Cardiac septum (tissue), 1 donor: Measurements from ENCODE around the gene PCDHB11. TPM values are rescaled to one million over a fixed set of nuclear protein-coding genes. Genes with fewer than 3 reads are reported as not detected.
"Not testable (repeated sequence)": the region's sequence is repeated elsewhere in the genome, so short reads cannot be mapped to it uniquely, and the experiment has no call there.

Source experiments
- DNase-seq: peaks from one replicate; pipeline ENCODE4 v3.0.0-alpha.2; 2020; ENCODE audit warnings: low spot score
- intact Hi-C: fragments of 100-400 bp; cut with DNase I; formaldehyde crosslinking; loops from one replicate; pipeline ENCODE4 v1.14.0; 2022
- long read RNA-seq: library from polyadenylated mRNA; unstranded; transcript quantifications from one replicate; pipeline ENCODE4 v2.0.0, GENCODE V29; 2021
- total RNA-seq: library from RNA; stranded (reverse); fragmentation: NEBNext Ultra II Directional; extraction: Animal tissue kit (Norgen Biotek cat#: 25700); gene quantifications from one replicate; pipeline ENCODE4 v1.2.1, GENCODE V29; 2021
- donor health status: DM: no; HTN: no; CAD: no.

Gene PCDHB11
- 1.9 TPM for total RNA-seq
- long read RNA-seq, full-length matches to known transcripts = 1 of 1 reads
- long read RNA-seq, partial matches to known transcripts = 0 of 1 reads
- long read RNA-seq, other reads (novel, unspliced or antisense) = 0 of 1 reads

GRCh38 chr5:141199359-141200235 is at the start of gene PCDHB11:
TSS of gene PCDHB11 (plus strand) at chr5:141199627. CDS start at chr5:141199775, 148 bp downstream.
- DNase-seq = no peak
- intact Hi-C loops = no loop called here

- intact Hi-C loops = no loop called here
These were observed 49.6 kb upstream of the PCDHB11 start, which contains the start of gene PCDHB6 for GRCh38 chr5:141149812-141150211. TSS of gene PCDHB6 (plus strand) at chr5:141150057. CDS start at chr5:141150258, 201 bp downstream.

GRCh38 chr5:141150224-141150992 is 49.0 kb upstream of the PCDHB11 start:
- DNase-seq = no peak
- intact Hi-C loops = no loop called here

More at GRCh38 chr5:141149812-141150211, 49.6 kb upstream of the PCDHB11 start, which contains the start of gene PCDHB6:
- no peak for DNase-seq

GRCh38 chr5:141150993-141151325 is 48.5 kb upstream of the PCDHB11 start:
- intact Hi-C loops = no loop called here
- no peak for DNase-seq

GRCh38 chr5:141151632-141152031 is 47.8 kb upstream of the PCDHB11 start:
- DNase-seq, intact Hi-C loops: not testable (repeated sequence)

- DNase-seq = not testable (repeated sequence)
These were observed 47.3 kb upstream of the PCDHB11 start for GRCh38 chr5:141152096-141152495.

GRCh38 chr5:141155540-141156374 is 43.7 kb upstream of the PCDHB11 start:
- no peak for DNase-seq
- intact Hi-C loops = no loop called here

More at GRCh38 chr5:141152096-141152495, 47.3 kb upstream of the PCDHB11 start:
- intact Hi-C loops = not testable (repeated sequence)

- DNase-seq = not testable (repeated sequence)
These were observed 42.1 kb upstream of the PCDHB11 start for GRCh38 chr5:141157356-141157755.

GRCh38 chr5:141157901-141158300 is 41.5 kb upstream of the PCDHB11 start:
- DNase-seq, intact Hi-C loops: not testable (repeated sequence)

More at GRCh38 chr5:141157356-141157755, 42.1 kb upstream of the PCDHB11 start:
- intact Hi-C loops = not testable (repeated sequence)

GRCh38 chr5:141172381-141173204 is 26.8 kb upstream of the PCDHB11 start, which contains the start of gene PCDHB7:
TSS of gene PCDHB7 (plus strand) at chr5:141172644. CDS start at chr5:141172836, 192 bp downstream.
- no peak for DNase-seq
- intact Hi-C loops = no loop called here

- DNase-seq, intact Hi-C loops: not testable (repeated sequence)
These were observed 24.9 kb upstream of the PCDHB11 start for GRCh38 chr5:141174291-141175104.

- intact Hi-C loops = no loop called here
- DNase-seq = no peak
These were observed 23.5 kb upstream of the PCDHB11 start for GRCh38 chr5:141175933-141176332.

GRCh38 chr5:141177577-141178191 is 21.7 kb upstream of the PCDHB11 start, which contains the start of gene PCDHB8:
TSS of gene PCDHB8 (plus strand) at chr5:141177790. CDS start at chr5:141178035, 245 bp downstream.
- DNase-seq, intact Hi-C loops: not testable (repeated sequence)

- DNase-seq = not testable (repeated sequence)
These were observed 20.1 kb upstream of the PCDHB11 start for GRCh38 chr5:141179371-141179770.

GRCh38 chr5:141179876-141180275 is 19.6 kb upstream of the PCDHB11 start:
- intact Hi-C loops, DNase-seq: not testable (repeated sequence)

More at GRCh38 chr5:141179371-141179770, 20.1 kb upstream of the PCDHB11 start:
- intact Hi-C loops = not testable (repeated sequence)

- no peak for DNase-seq
- intact Hi-C loops = no loop called here
These were observed 19.1 kb upstream of the PCDHB11 start for GRCh38 chr5:141180313-141180712.

GRCh38 chr5:141182248-141182647 is 17.2 kb upstream of the PCDHB11 start, which contains the start of gene PCDHB16:
TSS of gene PCDHB16 (plus strand) at chr5:141182387. CDS start at chr5:141182560, 173 bp downstream.
- DNase-seq = no peak
- intact Hi-C loops = no loop called here
